ENCODE measurements around the gene DYSF.

DNA sequence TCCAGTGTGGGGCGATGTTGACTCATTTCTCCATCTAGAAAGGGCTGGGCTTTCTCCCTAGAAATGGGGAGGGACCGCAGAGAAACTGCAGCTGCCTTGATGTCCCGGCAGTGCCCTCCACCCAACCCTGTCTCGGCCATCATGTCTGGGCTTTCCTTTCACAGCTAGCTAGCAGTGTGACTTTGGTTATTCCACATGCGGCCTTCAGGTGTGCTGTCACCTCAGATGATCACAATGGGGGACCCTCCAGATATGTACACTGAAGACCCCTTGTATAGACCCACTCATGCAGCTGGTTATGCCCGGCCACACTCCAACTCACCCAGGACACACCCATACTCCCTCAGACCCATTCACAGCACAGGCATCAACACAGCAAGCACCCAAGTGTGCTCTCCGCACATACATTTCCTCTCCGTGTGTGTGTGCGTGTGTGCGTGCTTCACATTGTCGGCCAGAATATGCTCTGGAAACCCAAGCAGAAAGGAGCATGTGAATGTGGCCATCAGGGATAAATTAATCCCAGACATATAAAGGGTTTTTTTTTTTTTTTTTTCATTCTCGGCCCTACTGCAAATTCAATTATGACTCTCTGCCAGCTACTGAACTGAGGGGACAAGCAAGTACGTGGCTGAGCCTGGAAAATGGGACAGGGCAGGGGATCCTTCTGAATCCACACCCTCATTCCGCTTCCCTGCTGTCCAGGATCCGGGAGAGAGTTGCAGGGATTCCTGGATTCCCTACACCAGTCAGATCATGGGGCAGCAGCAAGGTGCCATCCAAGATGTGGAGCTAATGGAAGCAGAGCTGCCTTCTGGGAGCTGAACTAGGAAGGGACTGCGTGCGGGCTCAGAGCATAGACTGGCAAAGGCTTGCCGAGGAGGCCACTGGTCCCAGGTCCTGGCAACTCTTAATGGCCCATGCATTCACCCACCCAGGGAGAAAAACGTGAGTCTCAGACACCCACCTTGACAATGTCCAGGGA is 240.2 kb downstream of the DYSF start:
- no peak for TF ChIP-seq GATA3 (IDR thresholded peaks at IDR 0.05; ENCODE audit: low read depth, low read length)
- TF ChIP-seq GATA2 (IDR thresholded peaks at IDR 0.05; ENCODE audit: low read depth, low read length): no peak

Measured in SH-SY5Y (cell line).